GM21390 (cell line): ENCODE measurements around the gene FBXL4.
"Not testable (repeated sequence)": the region's sequence is repeated elsewhere in the genome, so short reads cannot be mapped to it uniquely, and the experiment has no call there.

Source experiments
- ATAC-seq: cut with Tn5 transposase; IDR thresholded peaks from one replicate; pipeline ENCODE4 v1.9.1; 2021; ENCODE audit not compliant: unreplicated experiment

Gene FBXL4

GRCh38 chr6:98946266-98946878 lies 1.4 kb downstream of the FBXL4 start:
- no peak for ATAC-seq

- no peak for ATAC-seq
Observed at GRCh38 chr6:98945311-98946115, 2.2 kb downstream of the FBXL4 start.

GRCh38 chr6:98944598-98945081 lies 3.1 kb downstream of the FBXL4 start:
- ATAC-seq = no peak

- ATAC-seq = no peak
Observed at GRCh38 chr6:98944168-98944567, 3.6 kb downstream of the FBXL4 start.

- no peak for ATAC-seq
Observed at GRCh38 chr6:98942263-98942803, 5.4 kb downstream of the FBXL4 start.

- ATAC-seq = no peak
Observed at GRCh38 chr6:98941319-98941718, 6.4 kb downstream of the FBXL4 start.

GRCh38 chr6:98937351-98937750 lies 10.4 kb downstream of the FBXL4 start:
- no peak for ATAC-seq

GRCh38 chr6:98932381-98932780 lies 15.4 kb downstream of the FBXL4 start:
- ATAC-seq = no peak

- no peak for ATAC-seq
Observed at GRCh38 chr6:98931696-98932095, 16.1 kb downstream of the FBXL4 start.

GRCh38 chr6:98929498-98930060 lies 18.2 kb downstream of the FBXL4 start:
- ATAC-seq = no peak

GRCh38 chr6:98928688-98929087 lies 19.1 kb downstream of the FBXL4 start:
- no peak for ATAC-seq

- no peak for ATAC-seq
Observed at GRCh38 chr6:98927534-98927933, 20.2 kb downstream of the FBXL4 start.

GRCh38 chr6:98925831-98926230 lies 21.9 kb downstream of the FBXL4 start:
- no peak for ATAC-seq

- no peak for ATAC-seq
Observed at GRCh38 chr6:98924647-98925046, 23.1 kb downstream of the FBXL4 start.

- ATAC-seq = peak; percentile 89
Observed at GRCh38 chr6:98920904-98921431, 26.8 kb downstream of the FBXL4 start.

- ATAC-seq = not testable (repeated sequence)
Observed at GRCh38 chr6:98910946-98911345, 36.8 kb downstream of the FBXL4 start.

- ATAC-seq = no peak
Observed at GRCh38 chr6:98909236-98909635, 38.5 kb downstream of the FBXL4 start.

- ATAC-seq = not testable (repeated sequence)
Observed at GRCh38 chr6:98906342-98906741, 41.4 kb downstream of the FBXL4 start.

- no peak for ATAC-seq
Observed at GRCh38 chr6:98905759-98906158, 42.0 kb downstream of the FBXL4 start.

- no peak for ATAC-seq
Observed at GRCh38 chr6:98904096-98904495, 43.6 kb downstream of the FBXL4 start.

GRCh38 chr6:98900706-98901105 lies 47.0 kb downstream of the FBXL4 start:
- no peak for ATAC-seq

- no peak for ATAC-seq
Observed at GRCh38 chr6:98894810-98895209, 52.9 kb downstream of the FBXL4 start.
